WTC11 (cell line): Measurements from ENCODE around the gene NUP214. TPM values are rescaled to one million over a fixed set of nuclear protein-coding genes. Genes with fewer than 3 reads are reported as not detected.

Source experiments
- ATAC-seq: fragments of 200-7000 bp; cut with Tn5 transposase; 2 replicates; pipeline ENCODE4 v1.10.0; 2021; ENCODE audit warnings: mild to moderate bottlenecking, moderate library complexity
- CTCF ChIA-PET: fragments of 300-600 bp; sonication (Branson Sonifier 250); formaldehyde crosslinking; loops from one replicate; lab custom pipeline; 2021; ENCODE audit warnings: antibody characterized with exemption; lab: Charles Lee
- POLR2A ChIA-PET: fragments of 350-600 bp; sonication (Branson Sonifier 250); formaldehyde crosslinking; loops from one replicate; lab custom pipeline; 2021; ENCODE audit warnings: antibody characterized with exemption; lab: Charles Lee
- DNase-seq: peaks from one replicate; pipeline ENCODE4 v3.0.0; 2021; ENCODE audit warnings: low spot score
- H3K27ac Mint-ChIP-seq: 2 replicates; pipeline ENCODE4 v1.8.0; 2021; ENCODE audit warnings: mixed read lengths
- H3K27me3 Mint-ChIP-seq: 2 replicates; pipeline ENCODE4 v1.8.0; 2021; ENCODE audit warnings: low read depth, mild to moderate bottlenecking, moderate library complexity, mixed read lengths
- H3K36me3 Mint-ChIP-seq: 2 replicates; pipeline ENCODE4 v1.8.0; 2021; ENCODE audit warnings: mixed read lengths
- H3K4me1 Mint-ChIP-seq: 2 replicates; pipeline ENCODE4 v1.8.0; 2022; ENCODE audit warnings: mixed read lengths
- H3K4me3 Mint-ChIP-seq: 2 replicates; pipeline ENCODE4 v1.8.0; 2021; ENCODE audit warnings: mild to moderate bottlenecking, moderate library complexity, mixed read lengths
- H3K9me3 Mint-ChIP-seq: 2 replicates; pipeline ENCODE4 v1.8.0; 2021; ENCODE audit warnings: mixed read lengths
- CTCF ChIP-seq: fragments of 200-600 bp; IDR thresholded peaks from 2 replicates; pipeline ENCODE4 v1.8.0; 2022; ENCODE audit warnings: antibody characterized with exemption
- ELF4 ChIP-seq: sonication (generic); formaldehyde crosslinking; IDR thresholded peaks from 2 replicates; pipeline ENCODE4 v1.8.1; 2022; ENCODE audit warnings: low read depth, mild to moderate bottlenecking, moderate library complexity, missing genetic modification reagents
- EMX1 ChIP-seq: fragments of 250-450 bp; sonication (Bioruptor Pico); IDR thresholded peaks from 2 replicates; pipeline ENCODE4 v1.8.0; 2021; ENCODE audit warnings: mild to moderate bottlenecking
- ESRRA ChIP-seq: sonication (generic); formaldehyde crosslinking; IDR thresholded peaks from 2 replicates; pipeline ENCODE4 v1.8.1; 2022; ENCODE audit warnings: mild to moderate bottlenecking, missing genetic modification reagents, borderline replicate concordance
- HMGXB4 ChIP-seq: sonication (generic); formaldehyde crosslinking; IDR thresholded peaks from 2 replicates; pipeline ENCODE4 v1.8.1; 2023; ENCODE audit warnings: mild to moderate bottlenecking, moderate library complexity, missing genetic modification reagents
- IRF1 ChIP-seq: sonication (generic); formaldehyde crosslinking; IDR thresholded peaks from 2 replicates; pipeline ENCODE4 v1.8.0; 2023; ENCODE audit warnings: missing genetic modification reagents
- JAZF1 ChIP-seq: fragments of 250-450 bp; sonication (Bioruptor Pico); IDR thresholded peaks from 2 replicates; pipeline ENCODE4 v1.9.0; 2021; ENCODE audit warnings: moderate library complexity, mild to moderate bottlenecking, inconsistent platforms
- MXD4 ChIP-seq: fragments of 250-450 bp; sonication (Bioruptor Pico); IDR thresholded peaks from 2 replicates; pipeline ENCODE4 v1.8.0; 2021; ENCODE audit warnings: mild to moderate bottlenecking, moderate library complexity, borderline replicate concordance
- MYBL2 ChIP-seq: sonication (generic); formaldehyde crosslinking; IDR thresholded peaks from 2 replicates; pipeline ENCODE4 v1.8.1; 2023; ENCODE audit warnings: mild to moderate bottlenecking, moderate library complexity, missing genetic modification reagents
- NR1H2 ChIP-seq: sonication (generic); formaldehyde crosslinking; IDR thresholded peaks from 2 replicates; pipeline ENCODE4 v1.9.0; 2021; ENCODE audit warnings: mild to moderate bottlenecking, moderate library complexity, missing genetic modification reagents
- PREB ChIP-seq: sonication (generic); formaldehyde crosslinking; IDR thresholded peaks from 2 replicates; pipeline ENCODE4 v1.8.1; 2022; ENCODE audit warnings: mild to moderate bottlenecking, missing genetic modification reagents, moderate library complexity, borderline replicate concordance
- SOX15 ChIP-seq: fragments of 250-450 bp; sonication (Bioruptor Pico); IDR thresholded peaks from 2 replicates; pipeline ENCODE4 v1.9.0; 2021; ENCODE audit warnings: mild to moderate bottlenecking
- TCF7 ChIP-seq: sonication (generic); formaldehyde crosslinking; IDR thresholded peaks from 2 replicates; pipeline ENCODE4 v1.8.0; 2022; ENCODE audit warnings: mild to moderate bottlenecking, low read depth, missing genetic modification reagents, moderate library complexity
- USF1 ChIP-seq: sonication (generic); formaldehyde crosslinking; IDR thresholded peaks from 2 replicates; pipeline ENCODE4 v1.8.0; 2022; ENCODE audit warnings: mild to moderate bottlenecking, missing genetic modification reagents
- ZNF263 ChIP-seq: sonication (generic); formaldehyde crosslinking; IDR thresholded peaks from 2 replicates; pipeline ENCODE4 v1.8.1; 2022; ENCODE audit warnings: low read depth, mild to moderate bottlenecking, moderate library complexity, missing genetic modification reagents
- ZNF423 ChIP-seq: fragments of 250-450 bp; sonication (Bioruptor Pico); IDR thresholded peaks from 2 replicates; pipeline ENCODE4 v2.1.2; 2022; ENCODE audit warnings: mild to moderate bottlenecking, moderate library complexity
- ZNF425 ChIP-seq: fragments of 250-450 bp; sonication (Bioruptor Pico); conservative IDR thresholded peaks from 2 replicates; pipeline ENCODE4 v1.9.0; 2021; ENCODE audit warnings: mild to moderate bottlenecking
- ZSCAN18 ChIP-seq: fragments of 250-450 bp; sonication (Bioruptor Pico); IDR thresholded peaks from 2 replicates; pipeline ENCODE4 v2.1.2; 2022; ENCODE audit warnings: mild to moderate bottlenecking, moderate library complexity
- total RNA-seq: library from RNA; stranded (reverse); gene quantifications from 3 replicates; pipeline ENCODE4 v1.2.3, GENCODE V29; 2021

The NUP214 gene
- total RNA-seq, 1 experiment from 2014 or later = 41.8 TPM

- no peak overlapping the region for H3K27ac Mint-ChIP-seq
- peak; percentile 52 for ATAC-seq
Observed at GRCh38 chr9:131275332-131276093, 150.1 kb downstream of the NUP214 start.

GRCh38 chr9:131276094-131276888, 150.9 kb downstream of the NUP214 start, which contains the start of gene FAM78A:
Gene FAM78A, minus strand, starts transcription at chr9:131276510. Its CDS starts 331 bp downstream, at chr9:131276179.
- DNase-seq (peak; percentile 51), ATAC-seq (no peak)
- Mint-ChIP-seq H3K27me3 (peaks cover 19% of the 10 kb centered on the region), H3K36me3 (no peaks in the 10 kb centered on the region; the same call in 1 of the 2 replicates), H3K4me1 (peaks cover 23% of the 10 kb centered on the region), H3K27ac (no peak within 1 kb of the TSS), H3K4me3 (peak within 1 kb of the TSS; percentile 67), H3K9me3 (no peaks in the 10 kb centered on the region)
- CTCF ChIA-PET = interaction anchor here (1.9 to 7.8 kb wide), 3 partner anchors 13 to 59 kb away, joined by 7 to 57 read pairs (median 10); partner anchors contain the start of gene PLPP7
- TF ChIP-seq JAZF1 = no peak
- TF ChIP-seq TCF7 = no peak
- TF ChIP-seq MYBL2 = no peak
- TF ChIP-seq EMX1 (CRISPR knock-in tag) = no peak
- 0 out of 2 replicates have a peak, but pooled peaks have one; percentile 44 for TF ChIP-seq HMGXB4
- TF ChIP-seq CTCF = no peak
- no peak for TF ChIP-seq USF1 (CRISPR knock-in tag)
- TF ChIP-seq ZNF425 = no peak
- TF ChIP-seq NR1H2 (CRISPR knock-in tag) = no peak
- no peak for TF ChIP-seq ZSCAN18 (CRISPR knock-in tag)
- no peak for TF ChIP-seq SOX15 (CRISPR knock-in tag)
- no peak for TF ChIP-seq ZNF423 (CRISPR knock-in tag)
- no peak for TF ChIP-seq IRF1
- peak; percentile 7; the same call in 1 of the 2 replicates for TF ChIP-seq ZNF263 (CRISPR knock-in tag)
- TF ChIP-seq ESRRA = 0 out of 2 replicates have a peak, but pooled peaks have one; percentile 27
- TF ChIP-seq ELF4 (CRISPR knock-in tag) = no peak
- no peak for TF ChIP-seq PREB (CRISPR knock-in tag)
- POLR2A ChIA-PET = interaction anchor here (1.5 kb wide), 1 partner anchor 14 kb away, joined by 3 read pairs; the partner anchor contains the start of gene PLPP7

More at GRCh38 chr9:131275332-131276093, 150.1 kb downstream of the NUP214 start:
- ChIA-PET POLR2A (interaction anchor here (1.5 kb wide), 1 partner anchor 14 kb away, joined by 3 read pairs; the partner anchor contains the start of gene PLPP7), CTCF (interaction anchor here (0.5 to 7.8 kb wide), 6 partner anchors 13 to 228 kb away, joined by 3 to 57 read pairs (median 6); partner anchors contain the start of gene PLPP7)
- peak; percentile 59 for DNase-seq
- Mint-ChIP-seq H3K27me3 (peaks cover 14% of the 10 kb centered on the region), H3K4me1 (peaks cover 26% of the 10 kb centered on the region), H3K9me3 (no peaks in the 10 kb centered on the region), H3K36me3 (no peaks in the 10 kb centered on the region; the same call in 1 of the 2 replicates), H3K4me3 (peak overlapping the region; percentile 67)
- TF ChIP-seq ZNF263 (CRISPR knock-in tag) (peak; percentile 65; the same call in 1 of the 2 replicates), MXD4 (CRISPR knock-in tag) (no peak)
